GM21737 (cell line): ENCODE data around the gene EIF4G3.
"Not testable (repeated sequence)": the region's sequence is repeated elsewhere in the genome, so short reads cannot be mapped to it uniquely, and the experiment has no call there.

Experiments
- ATAC-seq: cut with Tn5 transposase; IDR thresholded peaks from one replicate; pipeline ENCODE4 v1.9.1; 2021; ENCODE audit warnings: mild to moderate bottlenecking, moderate library complexity; ENCODE audit not compliant: unreplicated experiment

The EIF4G3 gene

GRCh38 chr1:21106709-21107108 is 70.0 kb downstream of the EIF4G3 start:
- ATAC-seq: no peak

- no peak for ATAC-seq
Measured at GRCh38 chr1:21106238-21106637, 70.5 kb downstream of the EIF4G3 start.

- no peak for ATAC-seq
Measured at GRCh38 chr1:21105807-21106206, 70.9 kb downstream of the EIF4G3 start.

- no peak for ATAC-seq
Measured at GRCh38 chr1:21104683-21105082, 72.0 kb downstream of the EIF4G3 start.

- ATAC-seq: no peak
Measured at GRCh38 chr1:21100481-21100921, 76.2 kb downstream of the EIF4G3 start.

- ATAC-seq: no peak
Measured at GRCh38 chr1:21099869-21100131, 76.9 kb downstream of the EIF4G3 start.

GRCh38 chr1:21099034-21099868 is 77.4 kb downstream of the EIF4G3 start:
- no peak for ATAC-seq

- ATAC-seq: no peak
Measured at GRCh38 chr1:21098186-21098915, 78.3 kb downstream of the EIF4G3 start.

- no peak for ATAC-seq
Measured at GRCh38 chr1:21097729-21098128, 79.0 kb downstream of the EIF4G3 start.

- no peak for ATAC-seq
Measured at GRCh38 chr1:21095976-21096375, 80.7 kb downstream of the EIF4G3 start.

- not testable (repeated sequence) for ATAC-seq
Measured at GRCh38 chr1:21094282-21094681, 82.4 kb downstream of the EIF4G3 start.

- not testable (repeated sequence) for ATAC-seq
Measured at GRCh38 chr1:21093271-21093958, 83.3 kb downstream of the EIF4G3 start.

- ATAC-seq: not testable (repeated sequence)
Measured at GRCh38 chr1:21092545-21092944, 84.2 kb downstream of the EIF4G3 start.

- not testable (repeated sequence) for ATAC-seq
Measured at GRCh38 chr1:21091053-21091690, 85.5 kb downstream of the EIF4G3 start.

GRCh38 chr1:21090463-21090862 is 86.2 kb downstream of the EIF4G3 start:
- no peak for ATAC-seq

GRCh38 chr1:21089731-21090130 is 87.0 kb downstream of the EIF4G3 start:
- no peak for ATAC-seq

GRCh38 chr1:21089299-21089698 is 87.4 kb downstream of the EIF4G3 start:
- no peak for ATAC-seq

- no peak for ATAC-seq
Measured at GRCh38 chr1:21084111-21084810, 92.4 kb downstream of the EIF4G3 start.

GRCh38 chr1:21082073-21082472 is 94.6 kb downstream of the EIF4G3 start:
- no peak for ATAC-seq

- no peak for ATAC-seq
Measured at GRCh38 chr1:21077085-21077484, 99.6 kb downstream of the EIF4G3 start.

GRCh38 chr1:21072721-21073120 is 104.0 kb downstream of the EIF4G3 start:
- ATAC-seq: no peak
